Ovary (tissue), 3 donors: Measurements from ENCODE around the gene CYP27C1.

Source experiments
- CTCF ChIP-seq, 3 donors: fragments of 450-650 bp in 2 of 3; fragments of 200-600 bp in 1 of 3; IDR thresholded peaks; one replicate each; pipeline versions ENCODE4 v1.5.1 to v1.8.0; 2016 to 2022; ENCODE audit warnings: antibody characterized with exemption in 3 of 3, mild to moderate bottlenecking in 1 of 3
- EP300 ChIP-seq: sonication (generic); formaldehyde crosslinking; IDR thresholded peaks from one replicate; pipeline ENCODE4 v1.6.1; 2017; ENCODE audit warnings: antibody characterized with exemption
- POLR2A ChIP-seq: fragments of 450-650 bp; IDR thresholded peaks from one replicate; pipeline ENCODE4 v1.6.1; 2017; ENCODE audit warnings: antibody characterized with exemption, mild to moderate bottlenecking, moderate library complexity
- donor health status: DM: no; HTN: no; CAD: no.

GRCh38 chr2:127226520-127227263 is 6.6 kb upstream of the CYP27C1 start:
- TF ChIP-seq CTCF (IDR thresholded peaks at IDR 0.05) (no peak), POLR2A (no peak), EP300 (no peak)
